Thymus (tissue), 11 donors: ENCODE results near the gene GFOD1. TPM values are rescaled to one million over a fixed set of nuclear protein-coding genes. Genes with fewer than 3 reads are reported as not detected.

Experiments used
- DNase-seq, 9 donors: peaks; one replicate each; pipeline ENCODE4 v3.0.0-alpha.2; 2013; ENCODE audit warnings: low spot score in 9 of 9, low read depth in 6 of 9, missing footprints in 1 of 9
- H3K27ac ChIP-seq, 2 donors: one replicate each; pipeline ENCODE4 v1.5.1; 2013; ENCODE audit warnings: control low read depth in 1 of 2, low read depth in 1 of 2, low read length in 1 of 2, mild to moderate bottlenecking in 1 of 2, moderate library complexity in 1 of 2
- H3K27me3 ChIP-seq, 2 donors: one replicate each; pipeline ENCODE4 v1.5.1; 2013; ENCODE audit warnings: low read length in 1 of 2; ENCODE audit not compliant: control insufficient read depth in 2 of 2, insufficient read depth in 1 of 2
- H3K36me3 ChIP-seq, 2 donors: one replicate each; pipeline ENCODE4 v1.5.1; 2013; ENCODE audit warnings: low read length in 1 of 2, mild to moderate bottlenecking in 1 of 2, moderate library complexity in 1 of 2; ENCODE audit not compliant: control insufficient read depth in 2 of 2, insufficient read depth in 2 of 2
- H3K4me1 ChIP-seq, 2 donors: one replicate each; pipeline ENCODE4 v1.5.1; 2013; ENCODE audit warnings: low read length in 2 of 2; ENCODE audit not compliant: control insufficient read depth in 2 of 2, insufficient read depth in 2 of 2
- H3K4me3 ChIP-seq, 2 donors: one replicate each; pipeline ENCODE4 v1.5.1; 2013; ENCODE audit warnings: low read length in 2 of 2, control low read depth in 1 of 2, mild to moderate bottlenecking in 1 of 2
- H3K9me3 ChIP-seq, 2 donors: one replicate each; pipeline ENCODE4 v1.5.1; 2013; ENCODE audit warnings: low read length in 1 of 2, mild to moderate bottlenecking in 1 of 2; ENCODE audit not compliant: control insufficient read depth in 2 of 2, insufficient read depth in 1 of 2
- WGBS: extraction: QIAGEN DNeasy Blood & Tissue Kit; methylation state at CpG from one replicate; pipeline ENCODE4 v1.1.7; 2013; 5-methylcytosine and 5-hydroxymethylcytosine counted together
- polyA plus RNA-seq: library from polyadenylated mRNA; stranded (reverse); fragments of 200-250 nt; gene quantifications from one replicate; pipeline ENCODE4 v1.2.3, GENCODE V29; 2013
- total RNA-seq: library from RNA; stranded (reverse); fragments of 120-200 nt; gene quantifications from one replicate; pipeline ENCODE4 v1.2.4, GENCODE V29; 2013
- donor health status: healthy.

Gene GFOD1
- total and polyA plus RNA-seq, 2 donors = 4.7 to 8.1 TPM

DNA sequence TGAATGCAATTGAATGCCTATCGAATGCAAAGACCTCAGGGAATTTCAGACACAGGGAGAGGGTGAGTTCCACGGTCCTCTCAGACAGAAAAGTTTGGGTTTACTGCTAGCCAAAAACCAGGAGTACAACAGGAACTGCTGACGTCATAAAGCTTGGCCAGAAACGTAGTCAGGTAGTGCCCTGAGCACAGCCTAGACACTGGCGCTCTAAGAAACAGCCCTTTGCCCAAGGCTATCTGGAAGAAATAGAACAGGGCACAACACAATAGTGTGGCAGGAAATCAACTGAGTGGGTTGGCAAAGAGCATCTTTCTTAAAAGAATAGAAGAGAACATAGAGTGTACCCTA is 58.0 kb downstream of the GFOD1 start:
- WGBS = 88% methylated on average over 5 of the region's 5 CpGs
- peaks cover 27 to 55% of the 10 kb centered on the region in 2 donors for H3K4me1 ChIP-seq
- no peak for DNase-seq

DNA sequence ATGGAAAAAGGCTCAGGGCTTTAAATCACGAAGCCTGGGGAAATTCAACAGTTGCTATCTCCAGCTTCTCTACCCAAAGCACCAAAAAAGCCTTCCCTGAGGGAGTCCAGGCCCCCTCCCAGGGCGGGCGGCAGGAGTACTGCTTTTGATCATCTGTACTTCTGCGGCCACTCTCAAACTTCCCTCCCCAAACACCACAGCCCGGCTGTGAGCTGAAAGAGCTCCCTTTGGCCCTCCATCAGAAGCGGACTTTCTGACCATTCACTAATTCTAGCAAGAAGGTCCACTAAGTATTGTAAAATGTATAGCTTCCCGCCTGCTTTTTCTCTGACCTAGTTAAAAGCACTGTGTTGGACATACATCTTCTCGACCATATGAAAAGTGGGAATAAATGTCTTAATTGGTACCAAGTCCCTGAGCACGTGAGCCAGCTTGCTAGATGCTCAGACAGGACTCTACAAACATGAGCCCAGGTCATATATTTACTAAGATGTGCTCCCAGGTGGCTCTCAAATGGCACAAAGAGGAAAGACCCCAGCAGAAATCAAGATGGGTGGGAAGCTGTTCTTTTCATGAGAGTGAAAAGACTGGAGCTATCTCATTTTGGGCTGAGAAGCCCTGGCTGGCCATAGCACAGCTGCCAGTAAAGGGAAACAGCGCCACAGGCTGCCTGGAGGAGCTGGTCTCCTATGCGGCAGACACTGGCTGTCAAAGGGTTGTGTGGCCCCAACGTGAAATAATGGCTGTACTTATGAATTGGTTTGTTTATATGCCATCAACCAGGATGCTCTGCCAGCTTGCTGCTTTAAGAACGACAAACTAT is 58.6 kb downstream of the GFOD1 start:
- H3K27ac ChIP-seq = peak overlapping the region in 1 of 2 donors; percentile 42
- peaks cover 27 to 54% of the 10 kb centered on the region in 2 donors for H3K4me1 ChIP-seq
- no peaks in the 10 kb centered on the region for H3K27me3 ChIP-seq
- H3K4me3 ChIP-seq = peak overlapping the region; percentile 5 to 22
- no peak for DNase-seq
- no peaks in the 10 kb centered on the region for H3K36me3 ChIP-seq
- 65% methylated on average over 13 of the region's 13 CpGs for WGBS
- H3K9me3 ChIP-seq = no peaks in the 10 kb centered on the region

More for the DNA sequence above, 58.0 kb downstream of the GFOD1 start:
- Histone ChIP-seq H3K27ac (no peak overlapping the region), H3K36me3 (no peaks in the 10 kb centered on the region), H3K9me3 (no peaks in the 10 kb centered on the region), H3K4me3 (no peak overlapping the region), H3K27me3 (no peaks in the 10 kb centered on the region)

- Histone ChIP-seq H3K36me3 (no peaks in the 10 kb centered on the region), H3K27me3 (no peaks in the 10 kb centered on the region), H3K9me3 (no peaks in the 10 kb centered on the region), H3K4me3 (peak overlapping the region; percentile 5 to 22), H3K4me1 (peaks cover 27 to 47% of the 10 kb centered on the region in 2 donors), H3K27ac (peak overlapping the region in 1 of 2 donors; percentile 69)
- peak in 8 of 9 donors; percentile 18 to 76 (median 52) for DNase-seq
- 9% methylated on average over 26 of the region's 26 CpGs for WGBS
These were observed 59.4 kb downstream of the GFOD1 start for GRCh38 chr6:13427801-13428582.

- Histone ChIP-seq H3K4me3 (no peak overlapping the region), H3K9me3 (no peaks in the 10 kb centered on the region), H3K36me3 (no peaks in the 10 kb centered on the region), H3K27me3 (no peaks in the 10 kb centered on the region), H3K27ac (no peak overlapping the region), H3K4me1 (peaks cover 22 to 42% of the 10 kb centered on the region in 2 donors)
- no peak for DNase-seq
- WGBS = 89% methylated on average over 8 of the region's 8 CpGs
These were observed 60.1 kb downstream of the GFOD1 start for GRCh38 chr6:13427316-13427715.

- H3K9me3 ChIP-seq = no peaks in the 10 kb centered on the region
- no peak for DNase-seq
- H3K36me3 ChIP-seq = no peaks in the 10 kb centered on the region
- peak overlapping the region in 1 of 2 donors; percentile 18 for H3K27ac ChIP-seq
- no peaks in the 10 kb centered on the region for H3K27me3 ChIP-seq
- 96% methylated on average over 22 of the region's 22 CpGs for WGBS
- H3K4me3 ChIP-seq = no peak overlapping the region
- H3K4me1 ChIP-seq = peaks cover 17 to 34% of the 10 kb centered on the region in 2 donors
These were observed 61.2 kb downstream of the GFOD1 start for GRCh38 chr6:13425943-13426931.

DNA sequence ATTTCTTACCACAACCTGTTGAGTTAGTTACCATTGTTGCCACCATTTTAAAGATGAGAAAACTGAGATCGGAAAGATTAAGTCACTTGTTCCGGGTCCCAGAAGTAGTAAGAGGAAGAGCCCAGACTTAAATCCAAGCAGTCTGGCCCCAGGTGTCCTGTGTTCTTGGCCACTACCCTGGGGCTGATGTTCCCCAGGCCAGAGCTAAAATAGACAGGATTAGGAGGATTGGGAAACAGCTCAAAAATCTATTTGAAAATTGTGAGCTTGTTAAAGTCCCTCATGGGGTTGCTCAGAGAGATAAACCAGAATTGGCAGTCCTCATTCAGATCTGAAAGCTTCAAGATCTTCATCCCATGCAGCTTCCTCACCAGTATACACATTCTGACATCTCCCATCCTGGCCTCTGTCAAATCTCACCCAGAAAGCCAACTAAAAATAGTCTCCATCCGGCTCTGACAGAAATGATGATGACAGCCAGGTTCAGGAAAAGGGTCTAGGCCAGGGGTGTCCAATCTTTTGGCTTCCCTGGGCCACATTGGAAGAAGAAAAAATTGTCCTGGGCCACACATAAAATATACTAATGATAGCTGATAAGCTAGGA is 62.0 kb downstream of the GFOD1 start:
- H3K4me1 ChIP-seq = peaks cover 17 to 35% of the 10 kb centered on the region in 2 donors

GRCh38 chr6:13423252-13423651 is 64.1 kb downstream of the GFOD1 start:
- peak overlapping the region in 1 of 2 donors; percentile 36 for H3K27ac ChIP-seq
- H3K9me3 ChIP-seq = no peaks in the 10 kb centered on the region
- H3K27me3 ChIP-seq = peaks cover 0 to 8% of the 10 kb centered on the region in 2 donors
- H3K4me3 ChIP-seq = no peak overlapping the region
- H3K36me3 ChIP-seq = no peaks in the 10 kb centered on the region
- peaks cover 6 to 36% of the 10 kb centered on the region in 2 donors for H3K4me1 ChIP-seq
- 92% methylated on average over 6 of the region's 6 CpGs for WGBS
- DNase-seq = no peak

More for the DNA sequence above, 62.0 kb downstream of the GFOD1 start:
- DNase-seq = no peak
- WGBS = 83% methylated on average over 3 of the region's 3 CpGs
- H3K9me3 ChIP-seq = no peaks in the 10 kb centered on the region
- no peaks in the 10 kb centered on the region for H3K27me3 ChIP-seq
- H3K4me3 ChIP-seq = no peak overlapping the region
- H3K36me3 ChIP-seq = no peaks in the 10 kb centered on the region
- H3K27ac ChIP-seq = no peak overlapping the region

GRCh38 chr6:13422681-13423221 is 64.6 kb downstream of the GFOD1 start:
- H3K4me1 ChIP-seq = peaks cover 1 to 31% of the 10 kb centered on the region in 2 donors
- H3K27ac ChIP-seq = peak overlapping the region in 1 of 2 donors; percentile 21
- peaks cover 0 to 8% of the 10 kb centered on the region in 2 donors for H3K27me3 ChIP-seq
- WGBS = 83% methylated on average over 5 of the region's 5 CpGs
- H3K36me3 ChIP-seq = no peaks in the 10 kb centered on the region
- no peaks in the 10 kb centered on the region for H3K9me3 ChIP-seq
- DNase-seq = no peak
- H3K4me3 ChIP-seq = no peak overlapping the region
